ENCODE measurements around the gene GAMT. TPM values are rescaled to one million over a fixed set of nuclear protein-coding genes. Genes with fewer than 3 reads are reported as not detected.

Gene GAMT
- total and polyA plus RNA-seq, 2 experiments from 2014 or later = 21.5 to 36.9 TPM

- TF ChIP-seq ZNF462 (CRISPR knock-in tag; IDR thresholded peaks at IDR 0.05) (no peak), JUNB (IDR thresholded peaks at IDR 0.05; ENCODE audit: unreplicated experiment) (no peak), EZH2phosphoT487 (IDR thresholded peaks at IDR 0.05; ENCODE audit: unreplicated experiment) (no peak), ETS1 (IDR thresholded peaks at IDR 0.05) (no peak), NANOG (IDR thresholded peaks at IDR 0.05; ENCODE audit: borderline replicate concordance) (no peak)
These were observed 24.9 kb downstream of the GAMT start (continued) for GRCh38 chr19:1376415-1376805.

- no peaks in the 10 kb centered on the region for H3K9me3 Mint-ChIP-seq
- Histone ChIP-seq H3K27me3 (ENCODE audit: insufficient read depth) (no peaks in the 10 kb centered on the region), H3K9me2 (ENCODE audit: insufficient read depth) (no peaks in the 10 kb centered on the region), H2AFZ (no peak overlapping the region), H3K27ac (ENCODE audit: low read depth) (0 out of 2 replicates have a peak overlapping the region, but pooled peaks have one; percentile 19), H3K4me1 (ENCODE audit: insufficient read depth) (no peaks in the 10 kb centered on the region), H3K36me3 (ENCODE audit: insufficient read depth) (peaks cover 7% of the 10 kb centered on the region), H3K4me2 (no peak overlapping the region), H3K79me2 (replicated peaks; ENCODE audit: insufficient read depth) (no peaks in the 10 kb centered on the region), H3K4me3 (no peak overlapping the region), H3F3A (replicated peaks; ENCODE audit: low read depth) (peaks cover 20% of the 10 kb centered on the region), H4K20me1 (replicated peaks; ENCODE audit: insufficient read depth) (peaks cover 8% of the 10 kb centered on the region; the same call in 1 of the 2 replicates)
- no peak overlapping the region; the same call in 1 of the 2 replicates for H3K27ac Mint-ChIP-seq
- H3K36me3 Mint-ChIP-seq (ENCODE audit: low read depth) = peaks cover 63% of the 10 kb centered on the region
- H3K27me3 Mint-ChIP-seq (ENCODE audit: insufficient read depth, low read depth, poor library complexity) = peaks cover 6% of the 10 kb centered on the region
- no peak overlapping the region for H3K4me3 Mint-ChIP-seq
- no peaks in the 10 kb centered on the region for H3K4me1 Mint-ChIP-seq
- no peak for ATAC-seq
- DNase-seq (ENCODE audit: low spot score) = no peak
- TF ChIP-seq ETS1 (IDR thresholded peaks at IDR 0.05) (no peak), EZH2phosphoT487 (IDR thresholded peaks at IDR 0.05; ENCODE audit: unreplicated experiment) (no peak), NANOG (IDR thresholded peaks at IDR 0.05; ENCODE audit: borderline replicate concordance) (no peak), EZH2 (IDR thresholded peaks at IDR 0.05; ENCODE audit: low read depth, unreplicated experiment) (no peak), ZNF462 (CRISPR knock-in tag; IDR thresholded peaks at IDR 0.05) (no peak), ZNF331 (CRISPR knock-in tag; IDR thresholded peaks at IDR 0.05; ENCODE audit: low read depth) (no peak)
These were observed 27.1 kb downstream of the GAMT start for GRCh38 chr19:1374250-1374577.

Data from GM23338 (cell line).